ENCODE data around the gene HNRNPA1L2.
"Not testable (repeated sequence)": the region's sequence is repeated elsewhere in the genome, so short reads cannot be mapped to it uniquely, and the experiment has no call there.

The HNRNPA1L2 gene

GRCh38 chr13:52650731-52651130 lies 8.5 kb downstream of the HNRNPA1L2 start:
- no peak for DNase-seq

GRCh38 chr13:52651897-52652195 lies 9.6 kb downstream of the HNRNPA1L2 start:
- no peak for DNase-seq

- peak; percentile 97 for DNase-seq
Observed at GRCh38 chr13:52652196-52652979, 10.2 kb downstream of the HNRNPA1L2 start, which contains the start of gene SUGT1. SUGT1 (plus strand) TSS chr13:52652836; CDS start chr13:52652921, 85 bp downstream.

- no peak for DNase-seq
Observed at GRCh38 chr13:52652980-52653303, 10.7 kb downstream of the HNRNPA1L2 start.

- no peak for DNase-seq
Observed at GRCh38 chr13:52659340-52659739, 17.1 kb downstream of the HNRNPA1L2 start.

- DNase-seq, result no peak
Observed at GRCh38 chr13:52664272-52664671, 22.0 kb downstream of the HNRNPA1L2 start.

GRCh38 chr13:52665325-52665724 lies 23.1 kb downstream of the HNRNPA1L2 start:
- DNase-seq, result no peak

- DNase-seq, result no peak
Observed at GRCh38 chr13:52669677-52670076, 27.4 kb downstream of the HNRNPA1L2 start.

GRCh38 chr13:52670726-52671125 lies 28.5 kb downstream of the HNRNPA1L2 start:
- no peak for DNase-seq

GRCh38 chr13:52673465-52673864 lies 31.2 kb downstream of the HNRNPA1L2 start:
- no peak for DNase-seq

GRCh38 chr13:52677823-52678222 lies 35.6 kb downstream of the HNRNPA1L2 start:
- DNase-seq, result no peak

- not testable (repeated sequence) for DNase-seq
Observed at GRCh38 chr13:52685806-52686205, 43.6 kb downstream of the HNRNPA1L2 start.

- no peak for DNase-seq
Observed at GRCh38 chr13:52686376-52686775, 44.1 kb downstream of the HNRNPA1L2 start.
